ENCODE data around the gene ARL6IP6.

GRCh38 chr2:152781175-152781574 is 62.8 kb downstream of the ARL6IP6 start:
- TF ChIP-seq CTCF (IDR thresholded peaks at IDR 0.05) (no peak), POLR2A (IDR thresholded peaks at IDR 0.05) (no peak)
